GM19324 (cell line): Measurements from ENCODE around the gene PKNOX2.

Source experiments
- ATAC-seq: cut with Tn5 transposase; IDR thresholded peaks from one replicate; pipeline ENCODE4 v1.9.1; 2021; ENCODE audit warnings: mild to moderate bottlenecking, moderate library complexity; ENCODE audit not compliant: unreplicated experiment, low FRiP score

Gene PKNOX2

DNA sequence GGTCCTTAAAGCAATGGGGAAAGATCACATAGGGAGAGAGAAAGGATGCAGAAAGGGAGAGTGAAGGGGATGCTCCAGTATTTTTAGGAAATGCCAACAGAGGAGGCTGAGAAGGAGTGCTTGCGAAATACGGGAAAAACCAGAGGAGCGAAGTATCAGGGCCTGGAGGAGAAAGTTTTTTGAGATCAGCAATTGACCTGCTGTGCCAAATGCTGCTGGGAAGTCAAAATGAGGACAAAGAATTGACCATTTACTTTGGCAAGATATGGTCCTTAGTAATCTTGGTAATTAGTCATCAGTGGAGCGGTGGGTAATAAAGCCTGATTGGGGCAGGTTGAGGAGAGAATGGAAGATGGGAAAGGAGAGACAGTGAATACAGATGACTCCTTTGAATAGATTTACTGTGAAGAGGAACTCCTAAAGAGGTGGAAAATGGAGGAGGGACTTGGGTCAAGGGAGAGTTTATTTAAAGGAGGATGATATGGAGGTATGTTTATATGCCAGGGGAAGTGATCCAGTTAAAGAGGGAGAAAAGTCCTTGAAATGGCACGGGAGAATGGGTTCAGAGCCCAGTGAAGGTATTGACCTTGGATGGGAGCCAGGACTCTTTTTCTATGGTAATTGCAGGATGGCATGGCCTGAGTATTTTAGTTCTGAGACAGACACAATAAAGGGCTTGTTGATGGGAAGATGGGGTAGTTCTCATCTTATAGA is 111.5 kb downstream of the PKNOX2 start:
- ATAC-seq = no peak

DNA sequence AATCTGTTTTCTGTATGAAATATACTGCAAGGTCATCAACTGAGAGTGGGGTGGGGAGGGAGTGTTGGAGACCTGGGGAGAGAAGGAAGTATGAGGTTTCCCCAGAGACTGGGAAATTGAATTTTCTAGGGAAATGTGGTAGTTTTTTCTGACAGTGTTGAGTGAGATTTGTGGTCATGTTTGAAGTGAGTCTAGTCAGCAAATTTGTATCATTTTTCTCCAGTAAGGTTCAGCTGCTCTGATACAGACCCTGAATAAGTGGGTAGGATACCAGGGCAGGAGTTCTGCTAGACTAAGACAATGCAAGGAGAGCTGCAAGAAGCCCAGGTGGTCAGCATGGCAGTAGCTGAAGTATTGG is 112.0 kb downstream of the PKNOX2 start:
- no peak for ATAC-seq

DNA sequence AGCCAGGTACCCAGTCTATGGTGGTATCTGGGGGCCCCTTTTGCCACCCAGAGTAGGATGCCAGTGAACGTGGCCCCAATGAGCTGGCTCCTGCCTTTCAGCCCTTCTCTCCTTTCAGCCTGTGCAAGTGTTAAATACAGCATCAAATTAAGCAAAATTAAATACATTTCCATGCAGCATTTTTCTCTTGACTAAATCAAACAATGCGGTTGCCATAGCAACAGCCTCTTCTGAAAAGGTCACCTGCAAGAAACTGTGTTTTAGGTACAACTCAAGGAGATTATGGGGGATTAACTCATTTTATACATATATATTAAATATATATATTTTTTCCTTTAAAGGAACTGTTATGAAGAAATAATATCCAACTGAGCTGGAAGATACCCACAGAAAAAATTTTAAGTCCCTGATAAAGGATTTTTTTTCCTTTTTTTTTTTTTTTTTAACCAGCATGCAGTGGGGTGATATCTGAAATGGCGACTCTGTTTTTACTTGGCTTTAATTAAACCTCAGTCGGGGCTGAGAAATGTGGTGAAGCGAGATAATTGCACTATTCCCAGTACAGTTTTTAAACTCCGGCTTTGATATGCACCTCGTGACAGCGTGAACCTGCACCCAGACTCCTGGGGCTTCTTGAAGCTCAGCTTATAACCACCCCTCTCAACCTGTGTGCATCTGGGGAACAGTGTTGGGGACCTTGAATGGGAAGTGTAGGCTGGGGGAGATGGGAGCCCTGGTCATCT is 115.3 kb downstream of the PKNOX2 start:
- no peak for ATAC-seq

DNA sequence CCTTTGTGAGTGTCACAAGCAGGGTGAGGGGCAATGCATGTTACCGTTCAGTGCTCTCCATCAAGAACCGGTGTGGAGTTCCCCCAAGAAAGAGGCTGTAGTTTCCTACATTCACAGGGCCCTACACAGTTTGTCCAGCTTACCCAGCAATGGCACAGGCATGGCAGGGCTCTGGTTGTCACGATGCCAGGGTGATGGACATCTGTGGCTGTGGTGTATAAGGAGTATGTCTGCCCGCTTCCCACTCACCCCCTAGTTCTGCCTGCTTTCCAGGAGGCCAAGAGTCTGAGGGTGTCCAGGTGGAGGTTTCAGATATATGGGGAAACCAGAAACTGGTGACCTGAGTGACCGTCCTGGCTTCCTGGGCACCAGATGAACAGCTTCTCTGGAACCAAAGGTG is 116.1 kb downstream of the PKNOX2 start:
- ATAC-seq = no peak

DNA sequence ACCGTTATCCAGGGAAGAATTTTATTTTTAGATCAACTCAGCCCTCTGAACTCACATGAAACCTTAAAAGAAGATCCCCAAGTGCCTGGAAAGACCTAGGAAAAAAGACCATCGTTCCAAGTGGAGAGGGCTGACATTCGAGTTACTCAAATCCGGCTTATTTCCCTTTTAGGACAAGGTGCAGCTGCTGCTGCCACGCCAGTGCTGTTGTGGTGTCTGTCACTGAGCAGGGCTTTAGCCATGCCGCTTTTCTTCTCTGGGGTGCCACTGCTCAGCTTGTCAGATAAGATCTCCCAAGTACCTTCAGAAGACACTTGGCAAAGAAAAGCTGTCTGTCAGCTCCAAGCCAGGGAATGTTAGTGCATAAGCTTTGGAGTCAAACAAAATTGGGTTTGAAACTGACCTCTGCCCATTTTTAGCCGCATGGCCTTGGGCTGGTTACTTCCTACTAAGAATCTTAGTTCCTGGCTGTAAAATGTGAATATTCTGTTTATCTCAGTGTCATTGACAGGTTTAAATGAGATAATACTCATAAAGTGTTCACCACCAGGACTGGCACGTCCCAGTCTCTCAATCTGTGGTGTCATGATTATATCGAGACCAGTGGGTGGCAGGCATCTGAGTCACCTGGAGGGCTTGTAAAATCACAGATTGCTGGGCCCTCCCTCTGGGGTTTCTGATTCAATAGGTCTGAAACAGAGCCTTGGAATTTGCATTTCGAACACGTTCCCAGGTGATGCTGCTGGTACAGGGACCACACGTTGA is 117.5 kb downstream of the PKNOX2 start:
- no peak for ATAC-seq

DNA sequence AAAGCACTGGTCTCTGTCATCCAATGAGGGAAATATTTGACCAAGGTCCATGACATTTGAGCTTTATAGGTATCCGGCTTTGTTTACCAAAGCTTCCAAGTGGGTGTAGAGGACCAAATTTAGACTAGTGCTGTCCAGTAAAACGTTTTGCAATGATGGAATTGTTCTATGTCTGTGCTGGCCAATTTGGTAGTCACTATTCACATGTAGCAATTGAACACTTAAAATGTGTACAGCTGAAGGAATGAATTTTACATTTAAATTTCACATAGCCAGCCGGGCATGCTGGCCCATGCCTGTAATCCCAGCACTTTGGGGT is 118.0 kb downstream of the PKNOX2 start:
- ATAC-seq = no peak

DNA sequence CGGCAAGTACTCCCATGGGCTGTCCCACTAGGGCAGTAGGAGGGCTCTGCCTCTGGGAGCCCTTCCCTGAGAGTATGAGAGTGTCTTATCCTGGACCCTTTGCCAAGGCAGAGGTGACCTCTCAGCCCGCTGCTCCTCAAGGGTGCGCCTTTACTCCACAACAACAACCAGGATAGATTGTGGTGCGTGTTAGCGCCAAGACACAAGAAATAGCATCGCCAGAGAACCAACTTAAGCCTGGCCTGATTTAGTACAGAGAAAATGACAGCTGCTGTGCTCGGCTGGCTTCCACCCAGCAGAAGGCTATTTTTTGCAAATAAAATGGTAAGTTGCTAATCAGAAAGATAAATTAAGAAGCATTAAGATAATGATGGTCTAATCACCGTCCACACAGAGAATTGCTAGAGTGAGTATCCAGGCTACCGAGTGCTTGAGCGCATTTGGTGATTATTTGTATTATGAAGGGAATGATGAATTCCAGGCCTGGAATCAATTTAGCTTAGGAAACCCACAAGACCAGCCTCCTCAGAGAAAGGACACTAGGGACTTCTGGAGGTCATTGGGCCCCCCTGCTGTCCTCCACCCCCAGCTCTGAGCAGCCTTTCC is 119.8 kb downstream of the PKNOX2 start:
- ATAC-seq = no peak

DNA sequence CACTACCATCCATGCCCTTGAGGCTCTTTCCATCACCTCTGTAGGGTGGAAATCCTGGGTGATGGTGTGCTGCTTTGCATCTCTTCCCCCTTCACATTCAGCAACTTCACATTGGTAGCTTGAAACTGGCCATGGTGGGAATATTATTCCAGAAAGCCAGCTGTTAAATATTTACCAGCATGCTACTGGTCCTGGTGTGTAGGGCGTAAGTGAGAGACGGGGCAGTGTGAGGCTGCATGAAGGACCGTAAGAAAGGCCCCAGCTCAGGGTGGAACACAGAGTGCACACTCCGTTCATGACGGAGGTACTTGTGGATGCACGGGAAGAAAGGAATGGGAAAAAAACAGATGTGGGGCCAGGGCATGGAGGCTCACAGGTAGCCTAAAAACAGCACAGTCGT is 121.3 kb downstream of the PKNOX2 start:
- ATAC-seq = no peak

DNA sequence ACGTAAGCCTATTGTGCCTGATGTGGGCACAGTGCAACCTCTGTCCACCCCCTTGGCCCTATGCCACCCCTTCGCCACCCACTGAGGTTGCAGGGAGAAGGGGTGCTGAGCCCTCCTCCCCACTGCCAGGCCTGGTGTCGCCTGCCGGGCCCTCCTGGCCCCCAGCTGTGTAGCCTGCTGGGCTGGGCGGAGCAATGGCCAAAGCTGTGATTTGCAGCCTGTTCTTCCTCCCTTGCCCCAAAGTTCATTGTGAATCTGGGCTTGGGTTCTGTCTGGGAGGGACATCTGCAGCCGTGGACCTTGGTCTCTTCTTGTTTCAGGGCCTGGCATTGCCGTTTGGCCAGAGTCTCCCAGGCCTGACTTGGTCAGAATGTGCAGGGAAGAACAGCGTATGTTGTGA is 121.9 kb downstream of the PKNOX2 start:
- ATAC-seq = no peak

DNA sequence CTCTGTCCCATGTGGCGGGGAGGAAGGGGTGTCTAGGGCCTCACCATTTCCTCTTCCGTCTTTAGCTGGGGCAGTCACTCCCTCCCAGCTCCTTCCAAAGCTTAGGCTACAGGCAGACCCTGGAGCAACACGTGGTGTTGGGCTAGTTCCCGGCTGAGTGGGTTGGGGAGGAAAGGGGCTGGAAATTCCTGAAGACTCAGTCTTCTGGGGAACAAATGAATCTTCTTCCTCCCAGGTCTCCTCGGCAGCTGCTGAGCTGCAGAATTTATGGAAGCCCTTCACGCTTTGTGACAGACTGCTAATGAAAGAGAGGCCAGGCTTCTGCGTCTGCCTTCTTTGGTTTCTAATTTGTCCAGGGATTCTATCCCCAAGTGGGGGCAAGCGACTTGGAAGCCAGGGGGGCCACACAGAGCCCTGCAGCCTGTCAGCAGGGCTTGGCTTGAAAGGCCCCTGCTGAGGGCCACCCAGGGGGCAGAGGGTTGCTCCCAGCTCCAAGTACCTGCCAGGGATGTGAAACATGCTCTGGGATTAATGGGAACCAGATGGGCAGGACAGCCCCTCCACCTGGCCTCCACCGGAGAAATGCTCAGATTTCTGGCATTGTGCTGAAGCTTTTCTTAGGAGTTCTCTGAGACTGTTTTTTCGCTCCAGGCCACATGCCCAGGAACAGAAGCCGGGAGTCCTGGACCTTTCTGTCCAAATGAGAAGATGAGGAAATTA is 123.1 kb downstream of the PKNOX2 start:
- no peak for ATAC-seq

DNA sequence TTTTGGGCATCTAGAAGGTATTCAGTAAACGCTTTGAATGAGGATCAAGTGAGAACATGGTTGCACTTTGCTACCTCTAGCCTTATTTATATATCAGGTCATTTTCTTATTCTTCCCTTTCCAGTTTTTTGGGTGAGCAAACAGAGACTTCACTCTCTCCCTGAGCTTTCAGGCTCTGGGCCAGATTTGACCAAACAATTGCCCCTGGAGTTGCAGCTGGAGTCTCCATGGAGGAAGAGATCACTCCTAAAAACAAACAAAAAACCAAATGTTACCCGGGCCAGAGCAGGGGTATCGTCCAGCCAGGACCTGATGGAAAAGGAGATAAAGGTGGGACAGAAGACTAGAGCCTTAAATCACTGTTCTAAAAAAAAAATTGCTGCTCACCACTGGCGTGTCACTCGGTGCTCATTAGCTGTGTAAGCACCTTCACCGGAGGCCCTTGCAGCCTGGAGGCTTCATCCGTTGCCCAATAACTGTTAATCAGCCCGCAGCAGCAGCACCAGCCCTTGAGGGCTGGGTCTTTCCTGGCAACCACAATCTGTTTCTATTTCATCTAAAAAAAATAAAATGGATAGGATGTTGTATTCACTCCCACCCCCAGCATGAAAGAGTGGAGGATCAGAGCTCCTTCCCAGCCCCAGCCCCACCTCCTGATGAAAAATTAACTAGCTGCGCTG is 125.0 kb downstream of the PKNOX2 start:
- ATAC-seq = no peak

DNA sequence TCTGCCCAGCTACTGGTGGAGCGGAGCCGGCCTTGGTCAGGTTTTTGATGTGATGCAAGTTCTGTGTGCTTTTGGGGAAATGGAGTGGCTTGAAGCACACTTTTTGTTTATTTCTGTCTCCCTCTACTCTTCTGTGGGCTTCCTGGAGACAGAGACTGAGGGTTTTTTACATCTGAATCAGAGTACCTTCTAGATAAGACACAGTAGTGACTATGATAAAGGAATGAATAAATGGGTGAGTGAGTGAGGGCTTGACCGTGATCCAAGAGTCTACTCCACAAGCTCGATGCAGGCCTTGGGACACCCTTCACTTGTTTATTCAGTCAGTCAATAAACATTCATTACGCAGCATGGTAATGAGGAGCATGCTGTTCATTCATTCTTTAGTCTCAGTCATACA is 125.7 kb downstream of the PKNOX2 start:
- ATAC-seq = no peak

DNA sequence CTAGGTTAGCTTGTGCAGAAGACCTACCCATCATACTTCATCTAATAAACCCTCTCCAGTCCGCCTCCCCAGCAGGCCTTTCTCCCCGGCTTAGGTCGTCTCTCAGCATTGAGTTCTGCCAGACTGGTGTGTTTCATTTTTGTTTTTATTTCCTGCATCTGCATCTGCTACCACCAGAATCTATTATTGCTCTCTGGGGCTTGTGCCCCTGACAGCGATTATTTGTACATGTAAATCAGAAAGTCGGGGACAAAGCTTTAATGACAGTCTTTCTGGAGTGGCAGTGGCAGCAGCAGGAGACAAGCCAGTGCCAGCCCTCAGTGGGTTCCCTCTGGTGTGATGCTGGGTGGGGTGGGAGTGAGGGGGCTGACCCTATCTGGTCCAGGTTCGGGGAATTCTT is 127.5 kb downstream of the PKNOX2 start:
- no peak for ATAC-seq

DNA sequence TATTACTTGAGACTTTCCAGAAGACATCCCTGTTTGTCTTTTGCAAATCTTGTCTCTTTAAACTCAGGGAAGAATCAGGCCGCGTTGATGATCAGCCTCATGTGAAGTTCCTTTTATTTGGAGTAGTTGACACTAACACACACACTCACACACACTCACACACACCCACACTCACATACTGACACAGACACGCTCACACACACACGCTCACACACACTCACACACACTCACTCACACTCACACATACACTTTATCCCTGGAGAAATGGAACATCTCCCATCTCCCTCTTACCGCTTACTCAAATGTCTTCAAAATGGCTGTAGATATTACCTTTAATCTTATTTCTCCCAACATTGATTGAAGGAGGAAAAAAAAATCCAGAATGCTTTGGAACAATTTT is 129.0 kb downstream of the PKNOX2 start:
- no peak for ATAC-seq

DNA sequence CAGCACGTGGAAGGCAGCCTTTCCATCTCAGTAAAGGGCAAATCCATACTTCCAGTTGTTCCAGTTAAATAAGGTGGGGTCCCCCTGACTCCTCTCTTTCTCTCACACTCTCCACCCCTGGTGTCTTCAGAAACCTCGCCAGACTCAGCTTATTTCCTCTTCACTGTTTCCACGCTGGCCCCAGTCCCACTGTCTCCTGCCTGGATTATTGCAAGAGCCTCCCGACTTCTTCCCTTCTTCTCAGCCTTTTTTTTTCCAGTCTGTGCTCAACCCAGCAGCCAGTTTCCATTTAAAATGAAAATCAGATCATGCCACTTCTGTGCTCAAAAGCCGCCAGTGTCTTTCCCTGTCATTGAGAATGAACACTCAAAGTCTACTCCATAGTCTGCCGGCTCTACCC is 131.4 kb downstream of the PKNOX2 start:
- no peak for ATAC-seq

DNA sequence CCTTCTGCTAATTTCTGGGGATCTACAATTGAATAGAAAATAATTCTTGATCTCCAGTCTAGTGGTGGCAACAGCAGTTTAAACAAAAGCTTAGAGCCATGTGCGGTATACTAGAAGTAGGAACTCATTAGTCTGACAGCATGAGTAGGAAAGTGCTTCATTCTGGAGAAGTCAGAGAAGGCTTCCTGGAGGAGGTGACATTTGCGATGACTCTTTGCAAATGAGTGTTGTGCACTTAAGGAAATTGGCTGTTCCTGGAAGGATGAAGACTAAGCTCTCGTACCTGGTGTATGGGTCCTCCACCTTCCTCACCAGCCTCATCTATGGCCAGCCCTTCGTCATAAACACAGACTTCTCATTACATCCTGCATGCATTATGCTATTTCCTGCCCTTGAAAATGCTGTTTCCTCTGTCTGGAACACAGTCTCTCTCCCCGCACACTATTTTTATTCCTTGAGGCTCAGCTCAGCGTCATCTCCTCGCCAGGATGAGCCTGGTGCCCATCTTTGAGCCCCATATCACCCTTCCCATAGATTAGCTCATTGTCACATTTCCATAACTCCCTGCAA is 132.9 kb downstream of the PKNOX2 start:
- ATAC-seq = no peak

DNA sequence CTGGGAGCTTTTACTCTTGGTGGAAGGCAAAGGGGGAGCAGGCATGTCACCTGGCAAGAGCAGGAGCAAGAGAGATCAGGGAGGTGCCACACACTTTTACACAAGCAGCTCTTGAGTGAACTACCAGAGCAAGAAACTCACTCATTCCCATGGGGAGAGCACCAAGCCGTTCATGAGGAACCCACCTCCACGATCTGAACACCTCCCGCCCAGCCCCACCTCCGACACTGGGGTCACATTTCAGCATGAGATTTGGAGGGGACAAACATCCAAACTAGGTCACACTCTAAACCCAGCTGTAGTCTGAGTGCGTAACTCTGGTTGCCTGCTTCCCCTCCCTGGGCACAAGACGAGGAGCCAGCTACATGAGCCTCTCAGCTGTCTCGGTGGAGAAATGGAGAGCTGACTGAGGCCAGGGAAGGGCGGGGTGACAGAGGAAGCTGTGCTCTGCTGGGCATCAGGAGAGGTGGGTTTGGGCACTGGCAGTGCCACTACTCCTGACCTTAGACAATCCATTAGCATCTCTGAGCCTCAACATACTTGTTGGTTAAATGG is 134.6 kb downstream of the PKNOX2 start:
- ATAC-seq = no peak

DNA sequence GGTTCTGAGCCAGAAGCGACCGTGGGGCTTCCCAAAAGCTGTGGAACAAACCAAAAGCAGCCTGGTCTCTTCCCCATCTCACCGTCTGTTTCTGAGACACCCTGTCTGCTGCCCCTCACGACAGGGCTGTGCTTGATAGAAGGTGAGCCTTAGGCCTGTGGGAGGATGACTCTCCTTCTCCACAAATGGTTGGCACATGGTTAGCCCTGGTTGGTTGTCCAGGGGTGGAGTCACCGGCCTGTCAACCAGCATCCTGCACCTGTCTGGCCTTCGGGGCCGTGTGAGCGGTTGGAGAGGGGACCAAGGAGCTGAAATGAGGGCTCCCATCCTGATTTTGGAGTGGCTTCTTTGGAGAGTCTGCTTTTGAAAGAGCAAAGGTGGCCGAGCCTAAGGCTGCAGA is 135.3 kb downstream of the PKNOX2 start:
- no peak for ATAC-seq

DNA sequence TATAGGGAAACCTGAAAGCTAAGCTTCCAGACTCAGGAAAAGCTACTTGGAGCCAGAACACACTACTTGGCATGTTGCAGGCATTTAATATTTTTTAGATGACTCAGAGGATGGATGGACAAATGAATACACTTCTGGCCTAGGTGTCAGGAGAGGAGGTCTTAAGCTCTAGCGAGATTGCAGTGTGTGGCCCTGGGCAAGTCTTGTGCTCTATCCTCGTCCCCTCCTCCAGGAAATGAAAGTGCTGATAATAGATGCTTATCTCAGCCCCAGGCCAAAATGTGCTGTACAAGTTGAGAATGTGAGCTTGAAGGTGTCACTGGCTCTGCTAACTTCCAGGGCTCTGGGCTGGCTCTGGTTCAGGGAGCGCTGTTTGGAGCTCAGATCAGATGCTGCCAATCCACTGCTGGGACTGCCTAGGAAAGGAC is 136.3 kb downstream of the PKNOX2 start:
- no peak for ATAC-seq

DNA sequence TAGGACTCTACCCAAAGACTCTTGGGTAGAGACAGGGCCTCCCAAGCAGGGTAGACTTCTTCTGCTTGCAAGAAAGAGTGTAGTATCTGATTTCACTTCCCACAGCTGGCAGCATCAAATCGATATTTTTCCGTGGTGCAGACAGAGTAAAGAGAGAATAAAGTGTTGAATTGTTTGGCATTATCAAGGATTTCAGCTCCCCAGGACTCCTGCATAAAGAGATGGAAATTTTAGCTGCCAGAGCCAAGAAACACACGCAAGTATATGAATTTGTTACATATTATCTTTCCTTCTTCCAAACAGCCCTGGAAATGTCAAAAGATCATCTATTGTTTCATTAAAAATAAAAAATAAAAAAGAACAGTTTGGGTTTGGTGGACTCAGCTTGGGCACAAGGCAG is 136.8 kb downstream of the PKNOX2 start:
- ATAC-seq = no peak
